Osteoblast (primary cell): ENCODE results near the gene SVOP. TPM values are rescaled to one million over a fixed set of nuclear protein-coding genes. Genes with fewer than 3 reads are reported as not detected.

Experiments
- DNase-seq: peaks from one replicate; pipeline ENCODE4 v3.0.0; 2011; ENCODE audit warnings: low spot score, mixed read lengths; ENCODE audit not compliant: insufficient read length; ENCODE audit errors: missing footprints
- H2AFZ ChIP-seq: 2 replicates; pipeline ENCODE4 v1.6.0; 2011; ENCODE audit warnings: mild to moderate bottlenecking, low read length
- H3K27ac ChIP-seq: 2 replicates; pipeline ENCODE4 v1.5.1; 2011; ENCODE audit warnings: mild to moderate bottlenecking, low read depth, low read length, moderate library complexity
- H3K27me3 ChIP-seq: 2 replicates; pipeline ENCODE4 v1.6.0; 2012; ENCODE audit warnings: mild to moderate bottlenecking, control low read depth, inconsistent platforms, low read length, moderate library complexity; ENCODE audit not compliant: insufficient read depth
- H3K36me3 ChIP-seq: 2 replicates; pipeline ENCODE4 v1.5.1; 2011; ENCODE audit warnings: mild to moderate bottlenecking, low read length, control low read depth, moderate library complexity; ENCODE audit not compliant: insufficient read depth
- H3K4me1 ChIP-seq: 2 replicates; pipeline ENCODE4 v1.5.1; 2011; ENCODE audit warnings: mild to moderate bottlenecking, low read length, control low read depth, moderate library complexity; ENCODE audit not compliant: insufficient read depth
- H3K4me2 ChIP-seq: 2 replicates; pipeline ENCODE4 v1.6.0; 2011; ENCODE audit warnings: mild to moderate bottlenecking, low read length; ENCODE audit not compliant: insufficient read depth
- H3K4me3 ChIP-seq: fragments of 200-600 bp; sonication (generic); 3 replicates; pipeline ENCODE4 v1.5.1; 2012; ENCODE audit warnings: mild to moderate bottlenecking, low read length, inconsistent platforms; ENCODE audit not compliant: insufficient read depth
- H3K79me2 ChIP-seq: 2 replicates; pipeline ENCODE4 v1.6.0; 2012; ENCODE audit warnings: mild to moderate bottlenecking, low read length, control low read depth, inconsistent platforms; ENCODE audit not compliant: insufficient read depth
- H3K9me3 ChIP-seq: 2 replicates; pipeline ENCODE4 v1.5.1; 2011; ENCODE audit warnings: low read depth, low read length, control low read depth
- H4K20me1 ChIP-seq: 2 replicates; pipeline ENCODE4 v1.6.0; 2012; ENCODE audit warnings: mild to moderate bottlenecking, low read length, control low read depth; ENCODE audit not compliant: insufficient read depth
- CTCF ChIP-seq: IDR thresholded peaks from 2 replicates; pipeline ENCODE4 v1.5.1; 2011; ENCODE audit warnings: mild to moderate bottlenecking, low read depth, low read length, moderate library complexity; ENCODE audit errors: extremely low read depth
- total RNA-seq: library from RNA; depleted of rRNA; stranded (reverse); fragments of >200 nt; gene quantifications from 2 replicates; pipeline ENCODE4 v1.2.3, GENCODE V29; 2012

SVOP gene
- total RNA-seq, 1 donor: not detected

GRCh38 chr12:108947097-108947496 lies 73.8 kb downstream of the SVOP start:
- Histone ChIP-seq H4K20me1 (no peaks in the 10 kb centered on the region), H3K9me3 (no peaks in the 10 kb centered on the region), H3K4me2 (no peak overlapping the region), H2AFZ (no peak overlapping the region), H3K27me3 (peaks cover 3% of the 10 kb centered on the region), H3K4me1 (peaks cover 7% of the 10 kb centered on the region), H3K79me2 (no peaks in the 10 kb centered on the region), H3K4me3 (no peak overlapping the region), H3K36me3 (no peaks in the 10 kb centered on the region), H3K27ac (no peak overlapping the region)
- no peak for DNase-seq
- no peak for TF ChIP-seq CTCF

- H3K79me2 ChIP-seq: no peaks in the 10 kb centered on the region
- H3K4me2 ChIP-seq: no peak overlapping the region
- no peaks in the 10 kb centered on the region for H4K20me1 ChIP-seq
- TF ChIP-seq CTCF: no peak
- no peaks in the 10 kb centered on the region for H3K36me3 ChIP-seq
- no peak overlapping the region for H2AFZ ChIP-seq
- DNase-seq: no peak
- no peaks in the 10 kb centered on the region for H3K4me1 ChIP-seq
- no peak overlapping the region for H3K4me3 ChIP-seq
- no peak overlapping the region for H3K27ac ChIP-seq
- H3K9me3 ChIP-seq: no peaks in the 10 kb centered on the region
- H3K27me3 ChIP-seq: peaks cover 11% of the 10 kb centered on the region
Observed at GRCh38 chr12:108940138-108940537, 80.7 kb downstream of the SVOP start.

- H3K27me3 ChIP-seq: peaks cover 11% of the 10 kb centered on the region
- no peak overlapping the region for H3K27ac ChIP-seq
- no peaks in the 10 kb centered on the region for H3K9me3 ChIP-seq
- no peaks in the 10 kb centered on the region for H3K79me2 ChIP-seq
- no peak for TF ChIP-seq CTCF
- no peak overlapping the region for H3K4me3 ChIP-seq
- H3K36me3 ChIP-seq: no peaks in the 10 kb centered on the region
- H4K20me1 ChIP-seq: no peaks in the 10 kb centered on the region
- no peaks in the 10 kb centered on the region for H3K4me1 ChIP-seq
- peak; percentile 45 for DNase-seq
- no peak overlapping the region for H2AFZ ChIP-seq
- H3K4me2 ChIP-seq: no peak overlapping the region
Observed at GRCh38 chr12:108939594-108939993, 81.3 kb downstream of the SVOP start.

GRCh38 chr12:108938247-108938924 lies 82.5 kb downstream of the SVOP start:
- no peak overlapping the region for H3K27ac ChIP-seq
- no peak overlapping the region for H2AFZ ChIP-seq
- H3K4me3 ChIP-seq: no peak overlapping the region
- no peak for TF ChIP-seq CTCF
- H3K27me3 ChIP-seq: peaks cover 17% of the 10 kb centered on the region
- no peaks in the 10 kb centered on the region for H3K36me3 ChIP-seq
- H3K79me2 ChIP-seq: no peaks in the 10 kb centered on the region
- H3K4me1 ChIP-seq: no peaks in the 10 kb centered on the region
- no peaks in the 10 kb centered on the region for H3K9me3 ChIP-seq
- no peak overlapping the region for H3K4me2 ChIP-seq
- no peak for DNase-seq
- no peaks in the 10 kb centered on the region for H4K20me1 ChIP-seq
